Measurements from ENCODE around the gene ST6GALNAC6. TPM values are rescaled to one million over a fixed set of nuclear protein-coding genes. Genes with fewer than 3 reads are reported as not detected.

The ST6GALNAC6 gene
- total and polyA plus RNA-seq, 10 of the 15 experiments (the other 5 are each of a cell fraction or from before 2014, with no cell fraction given): 0.40 to 27.0 (median 16.8) TPM

DNA sequence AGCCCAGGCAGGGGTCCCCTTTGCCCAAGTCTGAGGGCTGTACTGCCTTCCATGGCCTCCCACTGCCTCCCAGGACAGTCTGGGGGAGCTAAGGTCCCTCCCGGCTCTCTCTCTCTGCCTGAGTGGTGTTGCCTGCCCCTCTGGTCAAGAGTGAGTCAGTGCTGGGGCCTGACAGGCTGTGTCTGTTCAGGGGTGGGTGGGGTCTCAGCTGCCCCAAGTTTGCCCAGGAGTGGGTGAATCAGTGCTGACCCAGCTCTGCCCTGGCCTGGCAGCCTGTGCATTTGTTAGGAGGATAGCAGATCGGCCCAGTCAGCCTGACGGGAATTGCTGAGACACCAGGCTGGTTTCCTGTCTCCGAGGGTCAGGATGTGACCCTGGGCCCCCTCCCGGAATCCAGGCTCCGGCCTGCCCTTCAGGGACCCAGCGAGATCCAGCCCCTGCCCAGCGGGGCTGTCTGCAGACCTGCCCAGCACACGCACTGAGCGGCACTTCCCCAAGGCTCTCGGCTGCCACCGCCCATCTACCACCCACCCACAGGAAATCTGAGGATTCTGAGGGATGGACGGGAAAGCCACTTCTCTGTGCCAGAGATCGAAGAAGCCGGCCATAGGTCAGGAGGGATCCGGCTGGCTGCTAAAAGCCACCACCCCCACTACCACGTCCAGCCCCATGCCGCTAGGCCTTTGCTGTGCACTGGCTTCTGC, 60.9 kb downstream of the ST6GALNAC6 start (continued):
- TF ChIP-seq, protein P1, sequence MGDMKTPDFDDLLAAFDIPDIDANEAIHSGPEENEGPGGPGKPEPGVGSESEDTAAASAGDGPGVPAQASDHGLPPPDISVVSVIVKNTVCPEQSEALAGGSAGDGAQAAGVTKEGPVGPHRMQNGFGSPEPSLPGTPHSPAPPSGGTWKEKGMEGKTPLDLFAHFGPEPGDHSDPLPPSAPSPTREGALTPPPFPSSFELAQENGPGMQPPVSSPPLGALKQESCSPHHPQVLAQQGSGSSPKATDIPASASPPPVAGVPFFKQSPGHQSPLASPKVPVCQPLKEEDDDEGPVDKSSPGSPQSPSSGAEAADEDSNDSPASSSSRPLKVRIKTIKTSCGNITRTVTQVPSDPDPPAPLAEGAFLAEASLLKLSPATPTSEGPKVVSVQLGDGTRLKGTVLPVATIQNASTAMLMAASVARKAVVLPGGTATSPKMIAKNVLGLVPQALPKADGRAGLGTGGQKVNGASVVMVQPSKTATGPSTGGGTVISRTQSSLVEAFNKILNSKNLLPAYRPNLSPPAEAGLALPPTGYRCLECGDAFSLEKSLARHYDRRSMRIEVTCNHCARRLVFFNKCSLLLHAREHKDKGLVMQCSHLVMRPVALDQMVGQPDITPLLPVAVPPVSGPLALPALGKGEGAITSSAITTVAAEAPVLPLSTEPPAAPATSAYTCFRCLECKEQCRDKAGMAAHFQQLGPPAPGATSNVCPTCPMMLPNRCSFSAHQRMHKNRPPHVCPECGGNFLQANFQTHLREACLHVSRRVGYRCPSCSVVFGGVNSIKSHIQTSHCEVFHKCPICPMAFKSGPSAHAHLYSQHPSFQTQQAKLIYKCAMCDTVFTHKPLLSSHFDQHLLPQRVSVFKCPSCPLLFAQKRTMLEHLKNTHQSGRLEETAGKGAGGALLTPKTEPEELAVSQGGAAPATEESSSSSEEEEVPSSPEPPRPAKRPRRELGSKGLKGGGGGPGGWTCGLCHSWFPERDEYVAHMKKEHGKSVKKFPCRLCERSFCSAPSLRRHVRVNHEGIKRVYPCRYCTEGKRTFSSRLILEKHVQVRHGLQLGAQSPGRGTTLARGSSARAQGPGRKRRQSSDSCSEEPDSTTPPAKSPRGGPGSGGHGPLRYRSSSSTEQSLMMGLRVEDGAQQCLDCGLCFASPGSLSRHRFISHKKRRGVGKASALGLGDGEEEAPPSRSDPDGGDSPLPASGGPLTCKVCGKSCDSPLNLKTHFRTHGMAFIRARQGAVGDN (IDR thresholded peaks at IDR 0.05): no peak
- TF ChIP-seq, protein P2, sequence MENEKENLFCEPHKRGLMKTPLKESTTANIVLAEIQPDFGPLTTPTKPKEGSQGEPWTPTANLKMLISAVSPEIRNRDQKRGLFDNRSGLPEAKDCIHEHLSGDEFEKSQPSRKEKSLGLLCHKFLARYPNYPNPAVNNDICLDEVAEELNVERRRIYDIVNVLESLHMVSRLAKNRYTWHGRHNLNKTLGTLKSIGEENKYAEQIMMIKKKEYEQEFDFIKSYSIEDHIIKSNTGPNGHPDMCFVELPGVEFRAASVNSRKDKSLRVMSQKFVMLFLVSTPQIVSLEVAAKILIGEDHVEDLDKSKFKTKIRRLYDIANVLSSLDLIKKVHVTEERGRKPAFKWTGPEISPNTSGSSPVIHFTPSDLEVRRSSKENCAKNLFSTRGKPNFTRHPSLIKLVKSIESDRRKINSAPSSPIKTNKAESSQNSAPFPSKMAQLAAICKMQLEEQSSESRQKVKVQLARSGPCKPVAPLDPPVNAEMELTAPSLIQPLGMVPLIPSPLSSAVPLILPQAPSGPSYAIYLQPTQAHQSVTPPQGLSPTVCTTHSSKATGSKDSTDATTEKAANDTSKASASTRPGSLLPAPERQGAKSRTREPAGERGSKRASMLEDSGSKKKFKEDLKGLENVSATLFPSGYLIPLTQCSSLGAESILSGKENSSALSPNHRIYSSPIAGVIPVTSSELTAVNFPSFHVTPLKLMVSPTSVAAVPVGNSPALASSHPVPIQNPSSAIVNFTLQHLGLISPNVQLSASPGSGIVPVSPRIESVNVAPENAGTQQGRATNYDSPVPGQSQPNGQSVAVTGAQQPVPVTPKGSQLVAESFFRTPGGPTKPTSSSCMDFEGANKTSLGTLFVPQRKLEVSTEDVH (IDR thresholded peaks at IDR 0.05; ENCODE audit: low read depth, partially characterized antibody): no peak
- TF ChIP-seq NFIC (IDR thresholded peaks at IDR 0.05; ENCODE audit: low read depth, low read length): no peak
- no peak for TF ChIP-seq MXI1 (IDR thresholded peaks at IDR 0.05; ENCODE audit: low read depth, low read length)
- no peak for TF ChIP-seq YY1 (IDR thresholded peaks at IDR 0.05; ENCODE audit: low read depth, low read length)
- TF ChIP-seq STAT1 (conservative IDR thresholded peaks at IDR 0.05): no peak
- no peak for TF ChIP-seq PAX5 (IDR thresholded peaks at IDR 0.05; ENCODE audit: borderline replicate concordance, low read depth, low read length)

Data from GM12878 (cell line).